BLaER1 (cell line): ENCODE data around the gene PPFIBP1.
A peak's percentile ranks its signal among the peaks of the same experiment; 100 is the strongest.
"Not testable (repeated sequence)": the region's sequence is repeated elsewhere in the genome, so short reads cannot be mapped to it uniquely, and the experiment has no call there.

Experiments
- H3K27ac ChIP-seq: shearing (Covaris generic); formaldehyde crosslinking; 2 replicates; pipeline ENCODE4 v1.8.1; 2022
- H3K27me3 ChIP-seq: shearing (Covaris generic); formaldehyde crosslinking; 2 replicates; pipeline ENCODE4 v1.8.1; 2022
- H3K36me3 ChIP-seq: shearing (Covaris generic); formaldehyde crosslinking; 2 replicates; pipeline ENCODE4 v1.8.1; 2022
- H3K4me1 ChIP-seq: shearing (Covaris generic); formaldehyde crosslinking; 2 replicates; pipeline ENCODE4 v1.8.1; 2022
- H3K4me2 ChIP-seq: shearing (Covaris generic); formaldehyde crosslinking; 2 replicates; pipeline ENCODE4 v1.8.1; 2022
- H3K4me3 ChIP-seq: shearing (Covaris generic); formaldehyde crosslinking; 2 replicates; pipeline ENCODE4 v1.8.1; 2022
- H3K9ac ChIP-seq: shearing (Covaris generic); formaldehyde crosslinking; 2 replicates; pipeline ENCODE4 v1.8.1; 2022
- H3K9me3 ChIP-seq: shearing (Covaris generic); formaldehyde crosslinking; 2 replicates; pipeline ENCODE4 v1.8.1; 2022
- H4K20me1 ChIP-seq: shearing (Covaris generic); formaldehyde crosslinking; 2 replicates; pipeline ENCODE4 v1.8.1; 2022
- Cebpa-rat ChIP-seq: shearing (Covaris generic); IDR thresholded peaks from 2 replicates; pipeline ENCODE4 v1.8.1; 2022

The PPFIBP1 gene

DNA sequence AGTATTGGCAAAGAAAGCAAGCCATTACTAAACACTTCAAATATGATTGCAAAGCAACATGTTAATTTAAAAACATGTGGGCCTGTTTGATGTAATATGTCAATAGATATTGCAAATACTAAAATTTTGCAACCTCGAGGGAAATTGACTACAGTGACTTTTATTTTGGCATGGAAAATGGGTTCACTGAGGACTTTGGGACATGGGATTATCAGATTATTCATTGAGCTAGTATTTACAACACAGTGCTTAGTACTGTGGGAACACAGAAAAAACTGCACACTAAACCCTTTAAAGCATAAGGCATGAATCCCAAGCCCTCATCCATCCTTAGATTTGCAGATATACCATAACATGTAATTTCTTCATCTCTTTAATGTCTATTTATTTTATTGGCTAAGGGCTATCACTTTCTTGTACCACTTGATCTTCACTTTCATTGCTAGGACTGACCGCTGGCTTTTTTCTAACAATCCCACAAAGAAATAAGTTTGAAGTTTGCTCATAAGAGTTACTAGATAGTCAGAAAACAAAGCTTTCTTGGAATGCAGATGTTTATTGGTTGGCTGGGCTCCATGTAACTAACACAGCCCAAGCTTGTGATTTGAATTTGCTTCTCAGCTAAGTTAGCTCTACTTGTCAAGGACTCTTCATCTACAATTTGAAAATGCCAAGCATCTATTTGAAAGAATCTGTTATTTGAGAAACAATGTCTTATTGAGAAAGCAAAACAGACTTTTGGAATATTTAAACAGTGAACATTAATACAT, 48.7 kb downstream of the PPFIBP1 start:
- TF ChIP-seq Cebpa-rat, result no peak
- H3K36me3 ChIP-seq, result no peaks in the 10 kb centered on the region
- H3K9me3 ChIP-seq, result no peaks in the 10 kb centered on the region
- no peak overlapping the region for H3K4me3 ChIP-seq
- no peaks in the 10 kb centered on the region for H3K27me3 ChIP-seq
- H4K20me1 ChIP-seq, result peaks cover 5% of the 10 kb centered on the region; the same call in 1 of the 2 replicates
- H3K4me1 ChIP-seq, result peaks cover 34% of the 10 kb centered on the region
- H3K27ac ChIP-seq, result no peak overlapping the region
- H3K9ac ChIP-seq, result no peak overlapping the region
- H3K4me2 ChIP-seq, result no peak overlapping the region

DNA sequence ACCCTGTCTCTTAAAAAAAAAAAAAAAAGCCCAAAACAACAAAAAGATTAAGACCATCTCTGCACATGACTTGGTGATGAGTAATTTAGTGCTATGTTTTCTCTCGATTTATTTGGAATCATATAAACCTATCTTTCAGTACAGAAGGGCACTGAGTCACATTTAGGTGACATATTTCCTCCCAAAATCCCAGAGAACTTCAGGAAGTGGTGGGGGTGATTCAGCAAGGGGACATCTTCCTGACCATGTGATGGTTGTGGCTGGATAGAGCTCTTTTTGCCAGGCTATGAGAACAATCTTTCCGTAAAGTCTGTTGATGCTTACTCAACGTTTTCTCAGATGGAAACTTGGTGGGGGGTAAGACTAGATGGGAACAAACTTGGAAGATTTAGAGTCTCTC, 50.0 kb downstream of the PPFIBP1 start:
- no peak overlapping the region for H3K27ac ChIP-seq
- peaks cover 34% of the 10 kb centered on the region for H3K4me1 ChIP-seq
- TF ChIP-seq Cebpa-rat, result no peak
- no peaks in the 10 kb centered on the region for H3K9me3 ChIP-seq
- H3K9ac ChIP-seq, result no peak overlapping the region
- no peak overlapping the region for H3K4me2 ChIP-seq
- peaks cover 10% of the 10 kb centered on the region for H3K36me3 ChIP-seq
- no peaks in the 10 kb centered on the region for H3K27me3 ChIP-seq
- no peak overlapping the region for H3K4me3 ChIP-seq
- H4K20me1 ChIP-seq, result peaks cover 5% of the 10 kb centered on the region; the same call in 1 of the 2 replicates

DNA sequence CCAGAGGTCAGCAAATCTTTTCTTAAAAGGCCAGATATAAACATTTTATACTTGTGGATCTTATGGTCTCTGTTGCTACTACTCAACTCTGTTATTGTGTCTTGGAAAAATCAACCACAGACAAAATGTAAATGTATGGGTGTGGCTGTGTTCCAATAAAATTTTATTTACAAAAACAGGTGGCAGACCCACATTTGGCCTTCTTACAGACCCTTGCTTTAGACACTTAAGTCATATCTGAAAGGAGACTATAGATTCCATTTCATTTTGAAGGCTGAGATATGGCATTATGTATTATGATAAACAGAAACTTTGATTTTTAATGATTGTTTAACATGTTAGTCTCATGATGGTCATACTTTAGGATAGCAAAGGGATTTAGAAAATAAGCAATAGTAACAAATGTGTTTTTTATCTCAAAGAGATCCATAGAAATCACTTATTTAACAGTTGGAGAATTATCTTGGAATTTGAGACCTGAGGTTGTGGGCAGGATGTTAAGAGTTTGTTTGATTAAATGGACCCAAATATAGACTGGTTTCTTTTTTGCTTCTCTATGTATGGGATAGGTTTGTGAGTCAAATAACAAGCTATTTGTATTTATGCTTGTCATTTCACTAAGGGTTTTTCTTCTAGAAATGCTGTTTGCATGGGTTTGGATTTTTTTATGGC, 51.2 kb downstream of the PPFIBP1 start:
- peaks cover 5% of the 10 kb centered on the region; the same call in 1 of the 2 replicates for H4K20me1 ChIP-seq
- no peaks in the 10 kb centered on the region for H3K9me3 ChIP-seq
- peaks cover 34% of the 10 kb centered on the region for H3K4me1 ChIP-seq
- peak overlapping the region; percentile 64 for H3K4me2 ChIP-seq
- H3K27ac ChIP-seq, result no peak overlapping the region
- H3K27me3 ChIP-seq, result no peaks in the 10 kb centered on the region
- H3K4me3 ChIP-seq, result no peak overlapping the region
- no peak for TF ChIP-seq Cebpa-rat
- H3K9ac ChIP-seq, result no peak overlapping the region; the same call in 1 of the 2 replicates
- H3K36me3 ChIP-seq, result peaks cover 20% of the 10 kb centered on the region

DNA sequence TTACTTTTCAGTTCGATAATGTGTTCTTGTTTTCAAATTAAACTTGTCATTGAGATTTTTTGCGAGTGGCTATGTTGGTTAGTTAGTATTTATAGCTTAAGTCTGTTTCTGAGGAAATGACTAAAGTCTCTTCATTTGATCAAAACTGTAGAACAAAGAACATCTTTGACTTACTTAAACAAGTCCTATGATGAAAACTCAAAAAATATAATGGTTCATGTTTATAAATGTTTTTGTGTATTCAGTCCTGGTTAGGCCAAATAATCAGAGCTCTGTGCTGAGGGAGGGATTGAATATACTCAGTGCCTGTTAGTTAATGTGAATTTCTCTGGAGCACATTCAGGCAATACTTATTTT, 51.7 kb downstream of the PPFIBP1 start:
- no peaks in the 10 kb centered on the region for H3K9me3 ChIP-seq

DNA sequence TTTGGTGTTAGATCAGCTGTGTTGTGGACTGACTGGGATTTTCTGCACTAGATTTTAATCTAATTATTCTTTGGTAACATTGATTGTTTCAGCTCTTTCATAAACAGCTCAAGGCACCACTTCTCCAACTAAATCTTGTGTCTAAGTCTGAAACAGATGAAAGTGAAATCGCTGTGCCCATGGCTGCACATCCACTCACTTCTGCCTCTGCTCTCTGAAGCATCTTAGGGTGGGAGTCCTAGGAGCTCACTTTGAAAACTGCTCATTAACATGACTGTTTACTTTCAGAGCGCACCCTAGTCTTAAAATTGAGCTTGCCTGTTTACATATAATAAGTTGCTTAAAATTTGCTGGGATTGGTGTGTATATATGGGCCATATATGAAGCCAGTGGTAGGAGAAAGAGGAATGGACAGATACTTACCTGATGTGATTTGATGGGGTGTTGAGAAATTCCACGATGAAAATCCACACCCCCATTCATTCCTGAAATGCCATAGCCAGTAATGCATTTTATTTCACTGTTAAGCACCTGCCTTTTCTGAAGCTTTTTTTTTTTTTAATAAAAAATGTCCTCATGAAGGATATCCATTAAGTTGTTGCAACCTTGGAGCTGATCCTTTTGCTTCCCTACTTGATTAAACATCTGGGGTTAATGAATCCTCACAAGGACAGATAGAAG, 52.8 kb downstream of the PPFIBP1 start:
- Histone ChIP-seq H3K27ac (no peak overlapping the region; the same call in 1 of the 2 replicates), H3K4me1 (peaks cover 34% of the 10 kb centered on the region), H3K4me2 (peak overlapping the region; percentile 64)

More for the DNA sequence above, 51.7 kb downstream of the PPFIBP1 start:
- H3K27ac ChIP-seq, result no peak overlapping the region
- peaks cover 20% of the 10 kb centered on the region for H3K36me3 ChIP-seq
- H3K9ac ChIP-seq, result peak overlapping the region; percentile 4; the same call in 1 of the 2 replicates
- peaks cover 34% of the 10 kb centered on the region for H3K4me1 ChIP-seq
- no peak for TF ChIP-seq Cebpa-rat
- peaks cover 5% of the 10 kb centered on the region; the same call in 1 of the 2 replicates for H4K20me1 ChIP-seq
- H3K27me3 ChIP-seq, result no peaks in the 10 kb centered on the region
- H3K4me3 ChIP-seq, result no peak overlapping the region
- H3K4me2 ChIP-seq, result peak overlapping the region; percentile 64

DNA sequence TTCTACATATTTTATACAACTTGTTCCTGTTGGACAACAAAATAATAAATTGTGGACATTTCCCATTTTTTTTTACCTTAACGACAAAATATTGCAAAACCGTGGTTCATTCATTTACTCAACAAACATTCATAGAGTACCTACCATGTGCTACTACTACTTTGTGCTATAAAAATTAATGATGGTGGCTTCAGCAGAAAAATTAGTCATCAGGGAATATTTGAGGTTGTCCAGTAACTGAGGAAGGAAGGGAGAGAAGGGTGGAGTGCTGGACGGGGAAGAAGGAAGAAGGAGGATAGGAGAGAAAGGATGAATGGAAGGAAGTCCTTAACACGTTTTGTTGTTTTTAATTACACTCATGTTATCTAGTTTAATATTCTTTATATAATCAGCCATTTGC, 53.7 kb downstream of the PPFIBP1 start:
- H3K9ac ChIP-seq, result no peak overlapping the region
- peaks cover 13% of the 10 kb centered on the region; the same call in 1 of the 2 replicates for H4K20me1 ChIP-seq
- H3K4me3 ChIP-seq, result no peak overlapping the region
- peaks cover 20% of the 10 kb centered on the region for H3K36me3 ChIP-seq
- no peaks in the 10 kb centered on the region for H3K27me3 ChIP-seq
- H3K9me3 ChIP-seq, result no peaks in the 10 kb centered on the region
- peaks cover 39% of the 10 kb centered on the region for H3K4me1 ChIP-seq
- H3K4me2 ChIP-seq, result no peak overlapping the region
- H3K27ac ChIP-seq, result no peak overlapping the region
- no peak for TF ChIP-seq Cebpa-rat

More for the DNA sequence above, 52.8 kb downstream of the PPFIBP1 start:
- Histone ChIP-seq H3K27me3 (no peaks in the 10 kb centered on the region), H4K20me1 (peaks cover 5% of the 10 kb centered on the region; the same call in 1 of the 2 replicates), H3K9me3 (no peaks in the 10 kb centered on the region), H3K4me3 (no peak overlapping the region), H3K36me3 (peaks cover 20% of the 10 kb centered on the region), H3K9ac (no peak overlapping the region)
- no peak for TF ChIP-seq Cebpa-rat

DNA sequence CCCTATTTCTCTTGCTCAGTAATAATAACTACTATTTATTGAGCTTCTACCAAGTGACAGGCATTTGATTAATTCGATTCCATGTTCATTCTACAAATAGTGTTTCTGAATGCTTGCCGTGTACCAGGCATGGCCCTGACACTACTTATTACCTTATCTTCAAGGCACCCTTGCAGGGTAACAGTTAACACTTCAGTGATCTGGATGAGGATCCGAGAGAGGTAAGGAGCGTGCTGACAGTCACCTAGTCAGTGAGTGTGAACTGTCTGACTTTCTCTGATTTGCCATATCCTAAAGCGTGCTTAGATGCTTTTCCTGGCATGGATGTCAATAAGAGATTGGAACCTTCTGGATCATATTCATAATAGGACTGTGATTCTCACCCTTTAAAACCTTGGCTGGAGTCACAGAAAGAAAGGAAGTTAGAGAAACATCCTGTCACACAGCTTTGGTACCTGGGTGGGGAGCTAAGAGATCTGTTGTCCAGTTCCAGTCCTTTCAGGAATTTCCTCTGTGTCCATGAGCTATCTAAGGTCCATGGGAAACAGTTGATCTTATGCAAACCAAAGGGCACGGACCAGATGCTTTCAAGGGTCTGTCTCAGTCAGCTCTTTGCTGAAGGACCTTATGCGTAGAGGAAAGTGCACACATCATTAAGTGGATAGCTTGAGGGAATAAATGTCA, 54.8 kb downstream of the PPFIBP1 start:
- no peak overlapping the region for H3K4me2 ChIP-seq
- H3K4me1 ChIP-seq, result peaks cover 48% of the 10 kb centered on the region
- peaks cover 31% of the 10 kb centered on the region for H3K36me3 ChIP-seq
- H4K20me1 ChIP-seq, result peaks cover 13% of the 10 kb centered on the region; the same call in 1 of the 2 replicates
- no peak overlapping the region for H3K9ac ChIP-seq
- no peaks in the 10 kb centered on the region for H3K27me3 ChIP-seq
- H3K4me3 ChIP-seq, result no peak overlapping the region
- H3K27ac ChIP-seq, result no peak overlapping the region
- TF ChIP-seq Cebpa-rat, result no peak
- no peaks in the 10 kb centered on the region for H3K9me3 ChIP-seq

DNA sequence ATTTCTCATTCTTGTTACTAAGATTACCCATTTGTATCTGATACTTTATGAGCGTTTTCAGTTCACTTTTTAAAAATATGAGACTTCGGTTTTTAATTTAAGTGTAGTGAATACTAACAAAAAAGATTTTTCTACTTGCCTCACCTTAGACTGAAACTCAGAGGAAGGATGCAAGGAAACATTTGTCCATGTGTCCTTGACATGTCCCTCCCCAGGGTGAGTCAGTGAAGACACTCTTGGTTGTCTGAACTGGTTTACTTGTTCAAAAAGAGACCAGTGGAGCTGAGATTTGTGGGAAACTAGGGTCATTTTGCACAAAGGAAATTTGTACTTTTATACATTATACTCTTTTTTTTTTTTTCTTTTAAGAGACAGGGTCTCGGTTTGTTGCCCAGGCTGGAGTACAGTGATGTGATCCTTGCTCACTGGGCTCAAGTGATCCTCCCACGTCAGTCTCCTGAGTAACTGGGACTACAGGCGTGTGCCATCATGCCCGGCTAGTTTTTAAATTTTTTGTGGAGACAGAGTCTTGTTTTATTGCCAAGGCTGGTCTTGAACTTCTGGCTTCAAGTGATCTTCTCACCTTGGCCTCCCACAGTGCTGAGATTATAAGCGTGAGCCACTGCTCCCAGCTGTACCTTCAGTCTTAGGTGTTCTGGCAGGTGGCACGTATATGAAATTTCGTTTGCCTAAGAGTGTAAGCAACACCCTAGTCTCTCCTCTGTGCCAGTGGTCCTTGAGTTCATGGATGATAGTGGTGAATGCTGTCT, 56.7 kb downstream of the PPFIBP1 start:
- Histone ChIP-seq H3K4me3 (no peak overlapping the region), H3K4me1 (peaks cover 40% of the 10 kb centered on the region), H4K20me1 (peaks cover 13% of the 10 kb centered on the region; the same call in 1 of the 2 replicates), H3K27ac (no peak overlapping the region), H3K9me3 (no peaks in the 10 kb centered on the region), H3K9ac (no peak overlapping the region), H3K4me2 (no peak overlapping the region), H3K27me3 (no peaks in the 10 kb centered on the region), H3K36me3 (peaks cover 42% of the 10 kb centered on the region)
- no peak for TF ChIP-seq Cebpa-rat

DNA sequence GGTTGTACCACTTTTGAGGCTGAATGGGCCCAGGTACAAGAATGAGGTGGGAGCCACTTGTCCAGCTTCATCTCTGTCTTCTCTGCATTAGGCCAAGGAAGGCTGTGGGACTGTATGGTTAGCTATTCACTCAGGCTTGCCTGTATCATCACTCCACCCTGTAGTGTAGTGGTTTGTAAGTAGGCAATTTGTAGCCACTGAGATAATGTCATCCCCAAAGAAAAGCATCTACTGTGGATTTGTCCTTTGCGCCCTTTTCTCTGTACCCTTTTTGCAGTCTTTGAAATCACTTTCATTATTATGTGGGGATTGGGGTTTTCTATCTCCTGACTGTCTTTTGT, 57.3 kb downstream of the PPFIBP1 start:
- H3K4me2 ChIP-seq, H3K27ac ChIP-seq: not testable (repeated sequence)

DNA sequence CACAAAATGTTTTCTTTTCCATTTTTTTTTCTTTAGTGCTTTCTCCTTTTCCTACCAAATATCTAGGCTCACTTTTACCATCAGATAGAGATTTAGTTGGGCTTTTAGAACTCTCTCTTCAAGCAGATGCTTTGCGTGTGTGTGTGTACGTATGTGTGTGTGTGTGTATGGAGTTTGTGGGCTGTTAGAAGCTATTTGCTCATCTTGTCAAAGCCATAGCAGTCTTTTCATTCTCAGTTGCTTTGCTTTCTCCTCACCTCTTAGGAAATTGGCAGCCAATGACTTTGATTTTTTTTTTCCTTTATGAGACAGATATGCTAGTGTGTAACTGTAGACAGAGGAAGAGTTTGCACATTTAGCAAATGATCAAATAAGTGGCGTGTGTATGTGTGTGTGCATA, 57.8 kb downstream of the PPFIBP1 start:
- not testable (repeated sequence) for H3K27me3 ChIP-seq, H3K9me3 ChIP-seq, H3K27ac ChIP-seq, H3K4me3 ChIP-seq, H4K20me1 ChIP-seq, H3K4me2 ChIP-seq, H3K9ac ChIP-seq
- peaks cover 42% of the 10 kb centered on the region for H3K36me3 ChIP-seq
- H3K4me1 ChIP-seq, result peaks cover 29% of the 10 kb centered on the region

More for the DNA sequence above, 57.3 kb downstream of the PPFIBP1 start:
- H3K36me3 ChIP-seq, result peaks cover 42% of the 10 kb centered on the region
- H3K9ac ChIP-seq, H3K9me3 ChIP-seq, H4K20me1 ChIP-seq, H3K27me3 ChIP-seq, H3K4me3 ChIP-seq: not testable (repeated sequence)
- H3K4me1 ChIP-seq, result peaks cover 34% of the 10 kb centered on the region

DNA sequence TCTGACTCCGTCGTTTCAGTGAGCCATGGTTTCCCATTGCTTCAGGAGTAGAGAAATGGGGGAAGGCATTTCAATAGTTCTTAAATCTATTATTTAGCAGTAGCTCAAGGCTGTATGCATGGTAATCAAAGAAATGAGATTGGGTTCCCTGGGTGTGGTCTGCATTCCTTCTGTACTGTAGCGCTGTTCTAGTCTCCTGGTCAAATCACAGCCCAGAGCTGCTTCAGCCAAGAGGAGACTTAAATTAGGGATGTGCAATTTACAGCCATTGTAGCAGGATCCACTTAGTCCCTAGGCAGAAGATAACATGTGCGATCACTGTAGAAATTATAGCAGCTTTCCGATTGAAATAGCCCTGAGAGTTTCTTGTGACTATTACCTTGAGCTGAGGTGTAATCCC, 58.4 kb downstream of the PPFIBP1 start:
- H3K27ac ChIP-seq, H3K27me3 ChIP-seq, H4K20me1 ChIP-seq, H3K4me3 ChIP-seq, H3K9ac ChIP-seq, H3K9me3 ChIP-seq: not testable (repeated sequence)
- Histone ChIP-seq H3K4me2 (peak overlapping the region; percentile 32), H3K36me3 (peaks cover 42% of the 10 kb centered on the region), H3K4me1 (peaks cover 33% of the 10 kb centered on the region)
